NCI-H146 treated with DMSO at 0.1 percent for 48 hours (cell line): ENCODE data around the gene CLVS2.

Source experiments
- DNase-seq: peaks from one replicate; lab custom pipeline; 2025; ENCODE audit not compliant: unreplicated experiment; lab: John Stamatoyannopoulos, UW

CLVS2 gene

GRCh38 chr6:123022975-123023374 is 26.9 kb downstream of the CLVS2 start:
- no peak for DNase-seq

- no peak for DNase-seq
These were observed 28.9 kb downstream of the CLVS2 start for GRCh38 chr6:123024976-123025375.

GRCh38 chr6:123027408-123027807 is 31.4 kb downstream of the CLVS2 start:
- no peak for DNase-seq

- DNase-seq = no peak
These were observed 32.2 kb downstream of the CLVS2 start for GRCh38 chr6:123028263-123028662.

GRCh38 chr6:123030282-123030681 is 34.2 kb downstream of the CLVS2 start:
- no peak for DNase-seq

- no peak for DNase-seq
These were observed 40.6 kb downstream of the CLVS2 start for GRCh38 chr6:123036648-123037047.

GRCh38 chr6:123039431-123039830 is 43.4 kb downstream of the CLVS2 start:
- DNase-seq = no peak

GRCh38 chr6:123042401-123042800 is 46.4 kb downstream of the CLVS2 start:
- no peak for DNase-seq

GRCh38 chr6:123044341-123044860 is 48.4 kb downstream of the CLVS2 start:
- DNase-seq = no peak

- DNase-seq = no peak
These were observed 57.7 kb downstream of the CLVS2 start for GRCh38 chr6:123053602-123054225.

GRCh38 chr6:123055256-123055655 is 59.2 kb downstream of the CLVS2 start:
- DNase-seq = no peak

- DNase-seq = peak; percentile 94
These were observed 66.6 kb downstream of the CLVS2 start for GRCh38 chr6:123062670-123063069.

GRCh38 chr6:123064038-123064437 is 68.0 kb downstream of the CLVS2 start:
- DNase-seq = no peak

- DNase-seq = no peak
These were observed 78.6 kb downstream of the CLVS2 start for GRCh38 chr6:123074616-123075015.

- no peak for DNase-seq
These were observed 89.4 kb downstream of the CLVS2 start for GRCh38 chr6:123085403-123085802.

GRCh38 chr6:123089226-123089625 is 93.2 kb downstream of the CLVS2 start:
- peak; percentile 92 for DNase-seq

- no peak for DNase-seq
These were observed 95.3 kb downstream of the CLVS2 start for GRCh38 chr6:123091091-123091895.

GRCh38 chr6:123091896-123092271 is 95.8 kb downstream of the CLVS2 start:
- DNase-seq = no peak

- no peak for DNase-seq
These were observed 98.8 kb downstream of the CLVS2 start for GRCh38 chr6:123094795-123095194.

GRCh38 chr6:123105561-123105960 is 109.5 kb downstream of the CLVS2 start:
- no peak for DNase-seq

- DNase-seq = no peak
These were observed 120.3 kb downstream of the CLVS2 start for GRCh38 chr6:123116370-123116769.

- no peak for DNase-seq
These were observed 121.3 kb downstream of the CLVS2 start for GRCh38 chr6:123117145-123117908.
